Liver (tissue), 3 donors: ENCODE data around the gene EDAR.

Source experiments
- CTCF ChIP-seq: fragments of 150-350 bp; IDR thresholded peaks from 2 replicates; pipeline ENCODE4 v1.5.1; 2017; ENCODE audit warnings: improper control_type of control experiment, low read depth, low read length; ENCODE audit not compliant: missing input control
- FOXA1 ChIP-seq: IDR thresholded peaks from 2 replicates; pipeline ENCODE4 v1.6.1; 2016; ENCODE audit warnings: antibody characterized with exemption
- RAD21 ChIP-seq, 2 donors: IDR thresholded peaks; 2 replicates each; pipeline ENCODE4 v1.6.1; 2016; ENCODE audit warnings: antibody characterized with exemption in 2 of 2, mild to moderate bottlenecking in 2 of 2
- SP1 ChIP-seq: IDR thresholded peaks from 2 replicates; pipeline ENCODE4 v1.6.1; 2018; ENCODE audit warnings: antibody characterized with exemption, mild to moderate bottlenecking
- TAF1 ChIP-seq: conservative IDR thresholded peaks from 2 replicates; pipeline ENCODE4 v1.6.1; 2016; ENCODE audit warnings: antibody characterized with exemption, mild to moderate bottlenecking
- donor health status: healthy.
- donor health status: healthy.

GRCh38 chr2:108982259-108982679 lies 6.8 kb downstream of the EDAR start:
- TF ChIP-seq SP1 (no peak), CTCF (no peak), TAF1 (no peak), FOXA1 (no peak), RAD21 (IDR thresholded peaks at IDR 0.05) (no peak)
